Left ventricle myocardium superior (tissue), 1 donor: ENCODE results near the gene STK32C. TPM values are rescaled to one million over a fixed set of nuclear protein-coding genes. Genes with fewer than 3 reads are reported as not detected.
A peak's percentile ranks its signal among the peaks of the same experiment; 100 is the strongest.

ENCODE experiments used
- ATAC-seq: fragments of 200-7000 bp; cut with Tn5 transposase; one replicate; pipeline ENCODE4 v1.9.1; 2020; ENCODE audit warnings: mild to moderate bottlenecking, moderate library complexity
- DNase-seq: peaks from one replicate; pipeline ENCODE4 v3.0.0-alpha.2; 2020
- intact Hi-C: fragments of 100-400 bp; cut with micrococcal nuclease; formaldehyde crosslinking; loops from one replicate; pipeline ENCODE4 v1.11.0; 2022
- long read RNA-seq: library from polyadenylated mRNA; unstranded; transcript quantifications from one replicate; pipeline ENCODE4 v2.0.0, GENCODE V29; 2021
- total RNA-seq: library from RNA; stranded (reverse); fragmentation: NEBNext Ultra II Directional; extraction: Animal tissue kit (Norgen Biotek cat#: 25700); gene quantifications from one replicate; pipeline ENCODE4 v1.2.1, GENCODE V29; 2021
- donor health status: DM: no; HTN: yes; CAD: no; lungs with severe emphysema.

The STK32C gene
- total RNA-seq = 4.9 TPM
- long read RNA-seq, partial matches to known transcripts = 0 of 9 reads
- long read RNA-seq, other reads (novel, unspliced or antisense) = 4 of 9 reads

GRCh38 chr10:132307823-132308586 is at the start of gene STK32C:
STK32C (minus strand) TSS chr10:132307950; CDS start chr10:132307833, 117 bp downstream.
- ATAC-seq = peak; percentile 97
- peak; percentile 97 for DNase-seq
- intact Hi-C loops = no loop called here

GRCh38 chr10:132356621-132357195 is 49.0 kb upstream of the STK32C start:
- DNase-seq (no peak), ATAC-seq (no peak)
- intact Hi-C loops = no loop called here

GRCh38 chr10:132355754-132356153 is 48.0 kb upstream of the STK32C start:
- ATAC-seq (no peak), DNase-seq (no peak)
- intact Hi-C loops = no loop called here

GRCh38 chr10:132355297-132355696 is 47.5 kb upstream of the STK32C start:
- intact Hi-C loops = no loop called here
- peak; percentile 23 for DNase-seq
- no peak for ATAC-seq

- DNase-seq = peak; percentile 27
- ATAC-seq = no peak
- intact Hi-C loops = loop anchor here (5.0 kb wide), 1 partner anchor 127 kb away; no protein-coding TSS in a partner anchor
These were observed 46.8 kb upstream of the STK32C start for GRCh38 chr10:132354356-132355094.

- ATAC-seq = no peak
- DNase-seq = peak; percentile 15
These were observed 46.0 kb upstream of the STK32C start for GRCh38 chr10:132353456-132354355.

GRCh38 chr10:132352462-132353308 is 44.9 kb upstream of the STK32C start:
- peak; percentile 88 for DNase-seq
- intact Hi-C loops = loop anchor here (5.0 kb wide), 1 partner anchor 125 kb away; no protein-coding TSS in a partner anchor
- peak; percentile 78 for ATAC-seq

More at GRCh38 chr10:132353456-132354355, 46.0 kb upstream of the STK32C start:
- intact Hi-C loops = loop anchor here (5.0 kb wide), 1 partner anchor 126 kb away; no protein-coding TSS in a partner anchor

GRCh38 chr10:132351611-132352010 is 43.9 kb upstream of the STK32C start:
- DNase-seq (peak; percentile 11), ATAC-seq (no peak)
- intact Hi-C loops = loop anchor here (5.0 kb wide), 1 partner anchor 124 kb away; no protein-coding TSS in a partner anchor

GRCh38 chr10:132350946-132351345 is 43.2 kb upstream of the STK32C start:
- ATAC-seq = no peak
- intact Hi-C loops = loop anchor here (5.0 kb wide), 1 partner anchor 124 kb away; no protein-coding TSS in a partner anchor

GRCh38 chr10:132350391-132350790 is 42.6 kb upstream of the STK32C start:
- peak; percentile 17 for DNase-seq
- no peak for ATAC-seq
- intact Hi-C loops = loop anchor here (5.0 kb wide), 1 partner anchor 123 kb away; no protein-coding TSS in a partner anchor

More at GRCh38 chr10:132350946-132351345, 43.2 kb upstream of the STK32C start:
- peak; percentile 20 for DNase-seq

- intact Hi-C loops = loop anchor here (5.0 kb wide), 1 partner anchor 122 kb away; no protein-coding TSS in a partner anchor
- no peak for ATAC-seq
- no peak for DNase-seq
These were observed 42.0 kb upstream of the STK32C start for GRCh38 chr10:132349766-132350165.

GRCh38 chr10:132347931-132348267 is 40.1 kb upstream of the STK32C start:
- intact Hi-C loops = no loop called here
- no peak for ATAC-seq
- no peak for DNase-seq

GRCh38 chr10:132347211-132347930 is 39.6 kb upstream of the STK32C start:
- ATAC-seq (no peak), DNase-seq (no peak)
- intact Hi-C loops = no loop called here

- no peak for ATAC-seq
- intact Hi-C loops = no loop called here
- no peak for DNase-seq
These were observed 39.1 kb upstream of the STK32C start for GRCh38 chr10:132346806-132347205.

GRCh38 chr10:132345345-132345744 is 37.6 kb upstream of the STK32C start:
- ATAC-seq = no peak
- DNase-seq = no peak

GRCh38 chr10:132344386-132344785 is 36.6 kb upstream of the STK32C start:
- intact Hi-C loops = no loop called here
- no peak for DNase-seq

More at GRCh38 chr10:132345345-132345744, 37.6 kb upstream of the STK32C start:
- intact Hi-C loops = no loop called here

GRCh38 chr10:132342553-132342952 is 34.8 kb upstream of the STK32C start:
- ATAC-seq (no peak), DNase-seq (no peak)
- intact Hi-C loops = no loop called here

More at GRCh38 chr10:132344386-132344785, 36.6 kb upstream of the STK32C start:
- ATAC-seq = no peak
